Skeletal muscle tissue (tissue), 4 donors: ENCODE results near the gene ZP1. TPM values are rescaled to one million over a fixed set of nuclear protein-coding genes. Genes with fewer than 3 reads are reported as not detected.

Experiments used
- H3K27ac ChIP-seq: one replicate; pipeline ENCODE4 v1.7.0; 2013; ENCODE audit warnings: mild to moderate bottlenecking, low read depth, low read length, inconsistent platforms
- H3K27me3 ChIP-seq, 3 donors: one replicate each; pipeline ENCODE4 v1.7.0; 2013; ENCODE audit warnings: low read length in 3 of 3; ENCODE audit not compliant: control insufficient read depth in 3 of 3, insufficient read depth in 3 of 3
- H3K36me3 ChIP-seq, 3 donors: one replicate each; pipeline ENCODE4 v1.7.0; 2013; ENCODE audit warnings: low read length in 3 of 3; ENCODE audit not compliant: control insufficient read depth in 3 of 3, insufficient read depth in 3 of 3
- H3K4me1 ChIP-seq, 3 donors: one replicate each; pipeline ENCODE4 v1.7.0; 2013; ENCODE audit warnings: low read length in 3 of 3, mild to moderate bottlenecking in 3 of 3; ENCODE audit not compliant: control insufficient read depth in 3 of 3, insufficient read depth in 3 of 3
- H3K4me3 ChIP-seq, 3 donors: one replicate each; pipeline ENCODE4 v1.7.0; 2013; ENCODE audit warnings: low read length in 3 of 3
- H3K9ac ChIP-seq, 3 donors: one replicate each; pipeline ENCODE4 v1.7.0; 2013; ENCODE audit warnings: low read length in 3 of 3, mild to moderate bottlenecking in 3 of 3, moderate library complexity in 2 of 3, low read depth in 1 of 3
- H3K9me3 ChIP-seq, 3 donors: one replicate each; pipeline ENCODE4 v1.7.0; 2013; ENCODE audit warnings: low read length in 3 of 3; ENCODE audit not compliant: control insufficient read depth in 3 of 3
- total RNA-seq: library from RNA; depleted of rRNA; stranded (reverse); fragments of >200 nt; gene quantifications from one replicate; pipeline ENCODE4 v1.2.3, GENCODE V29; 2014
- donor health status: Osteomylitis.

The ZP1 gene
- total RNA-seq, 1 donor from 2014 or later = not detected

GRCh38 chr11:60858731-60859464 is 8.4 kb upstream of the ZP1 start:
- H3K9ac ChIP-seq = no peak overlapping the region
- no peak overlapping the region for H3K4me3 ChIP-seq
- no peak overlapping the region for H3K27ac ChIP-seq
- H3K27me3 ChIP-seq = peaks cover 0 to 8% (median 0%) of the 10 kb centered on the region in 3 donors
- peaks cover 0 to 3% (median 0%) of the 10 kb centered on the region in 3 donors for H3K4me1 ChIP-seq
- H3K9me3 ChIP-seq = peaks cover 0 to 2% (median 0%) of the 10 kb centered on the region in 3 donors
- no peaks in the 10 kb centered on the region for H3K36me3 ChIP-seq

- no peak overlapping the region for H3K27ac ChIP-seq
- peaks cover 0 to 3% (median 0%) of the 10 kb centered on the region in 3 donors for H3K4me1 ChIP-seq
- H3K9ac ChIP-seq = no peak overlapping the region
- H3K4me3 ChIP-seq = no peak overlapping the region
- peaks cover 0 to 2% (median 0%) of the 10 kb centered on the region in 3 donors for H3K9me3 ChIP-seq
- H3K27me3 ChIP-seq = peaks cover 0 to 8% (median 0%) of the 10 kb centered on the region in 3 donors
- H3K36me3 ChIP-seq = no peaks in the 10 kb centered on the region
Measured at GRCh38 chr11:60859616-60860250, 7.6 kb upstream of the ZP1 start.

- Histone ChIP-seq H3K4me1 (no peaks in the 10 kb centered on the region), H3K9me3 (peaks cover 0 to 2% (median 0%) of the 10 kb centered on the region in 3 donors), H3K27me3 (peaks cover 0 to 5% (median 0%) of the 10 kb centered on the region in 3 donors), H3K36me3 (no peaks in the 10 kb centered on the region), H3K4me3 (no peak overlapping the region), H3K9ac (no peak overlapping the region), H3K27ac (no peak overlapping the region)
Measured at GRCh38 chr11:60860943-60861342, 6.4 kb upstream of the ZP1 start.

- no peak overlapping the region for H3K9ac ChIP-seq
Measured at GRCh38 chr11:60862171-60862570, 5.2 kb upstream of the ZP1 start.

GRCh38 chr11:60863550-60864521 is 3.5 kb upstream of the ZP1 start:
- Histone ChIP-seq H3K9me3 (no peaks in the 10 kb centered on the region), H3K4me3 (no peak overlapping the region), H3K27me3 (peaks cover 0 to 8% (median 3%) of the 10 kb centered on the region in 3 donors), H3K9ac (no peak overlapping the region), H3K4me1 (no peaks in the 10 kb centered on the region), H3K36me3 (no peaks in the 10 kb centered on the region), H3K27ac (no peak overlapping the region)

More at GRCh38 chr11:60862171-60862570, 5.2 kb upstream of the ZP1 start:
- Histone ChIP-seq H3K36me3 (no peaks in the 10 kb centered on the region), H3K4me1 (no peaks in the 10 kb centered on the region), H3K4me3 (no peak overlapping the region), H3K27ac (no peak overlapping the region), H3K9me3 (peaks cover 0 to 2% (median 0%) of the 10 kb centered on the region in 3 donors), H3K27me3 (peaks cover 0 to 5% (median 0%) of the 10 kb centered on the region in 3 donors)

- no peak overlapping the region for H3K27ac ChIP-seq
- peaks cover 0 to 8% (median 5%) of the 10 kb centered on the region in 3 donors for H3K27me3 ChIP-seq
- no peak overlapping the region for H3K9ac ChIP-seq
Measured at GRCh38 chr11:60864856-60865513, 2.4 kb upstream of the ZP1 start.

GRCh38 chr11:60867871-60868681 is 734 bp downstream of the ZP1 start:
- no peak overlapping the region for H3K9ac ChIP-seq
- H3K9me3 ChIP-seq = no peaks in the 10 kb centered on the region
- peaks cover 20 to 31% (median 28%) of the 10 kb centered on the region in 3 donors for H3K4me1 ChIP-seq
- no peaks in the 10 kb centered on the region for H3K36me3 ChIP-seq
- no peak overlapping the region for H3K27ac ChIP-seq
- peaks cover 0 to 5% (median 5%) of the 10 kb centered on the region in 3 donors for H3K27me3 ChIP-seq
- no peak overlapping the region for H3K4me3 ChIP-seq

More at GRCh38 chr11:60864856-60865513, 2.4 kb upstream of the ZP1 start:
- Histone ChIP-seq H3K36me3 (no peaks in the 10 kb centered on the region), H3K4me1 (peaks cover 0 to 5% (median 0%) of the 10 kb centered on the region in 3 donors), H3K4me3 (no peak overlapping the region), H3K9me3 (no peaks in the 10 kb centered on the region)

GRCh38 chr11:60868682-60869450 is 1.5 kb downstream of the ZP1 start:
- Histone ChIP-seq H3K27me3 (peaks cover 0 to 5% (median 5%) of the 10 kb centered on the region in 3 donors), H3K9ac (no peak overlapping the region), H3K4me1 (peaks cover 28 to 39% (median 35%) of the 10 kb centered on the region in 3 donors), H3K36me3 (no peaks in the 10 kb centered on the region), H3K27ac (no peak overlapping the region), H3K4me3 (no peak overlapping the region), H3K9me3 (no peaks in the 10 kb centered on the region)
